AG04450 (cell line): ENCODE results near the gene RPLP2. TPM values are rescaled to one million over a fixed set of nuclear protein-coding genes. Genes with fewer than 3 reads are reported as not detected.

Experiments
- CTCF ChIA-PET: fragments of 300-600, 350-600 bp; formaldehyde crosslinking; extraction: SDS; loops from one replicate; lab custom pipeline; 2022; ENCODE audit warnings: antibody characterized with exemption, inconsistent platforms; lab: Charles Lee
- POLR2A ChIA-PET: fragments of 350-600 bp; formaldehyde crosslinking; extraction: SDS; loops from one replicate; lab custom pipeline; 2021; ENCODE audit warnings: antibody characterized with exemption, inconsistent platforms; lab: Yijun Ruan, JAX
- DNase-seq: peaks from one replicate; pipeline ENCODE4 v3.0.0-alpha.2; 2011; ENCODE audit warnings: low read depth, low spot score
- H3K27ac ChIP-seq: one replicate; pipeline ENCODE4 v1.5.1; 2012; ENCODE audit warnings: low read depth, low read length, control low read depth
- H3K27me3 ChIP-seq: one replicate; pipeline ENCODE4 v1.6.0; 2012; ENCODE audit warnings: low read length; ENCODE audit not compliant: control insufficient read depth, insufficient read depth
- H3K4me3 ChIP-seq: 2 replicates; pipeline ENCODE4 v1.5.1; 2011; ENCODE audit warnings: mild to moderate bottlenecking, low read depth, low read length, control low read depth
- H3K9me3 ChIP-seq: 2 replicates; pipeline ENCODE4 v1.5.1; 2012; ENCODE audit warnings: low read length; ENCODE audit not compliant: control insufficient read depth, insufficient read depth
- polyA plus RNA-seq: library from polyadenylated mRNA; depleted of rRNA; stranded (reverse); fragments of >200 nt; gene quantifications from 2 replicates; pipeline ENCODE4 v1.2.3, GENCODE V29; 2011
- TF ChIP-seq, protein P1 (sequence below): IDR thresholded peaks from 2 replicates; pipeline ENCODE4 v1.5.1; 2011; ENCODE audit warnings: low read depth, low read length, control low read depth, inconsistent platforms

RPLP2 gene
- polyA plus RNA-seq, 1 experiment = 1,115 TPM

DNA sequence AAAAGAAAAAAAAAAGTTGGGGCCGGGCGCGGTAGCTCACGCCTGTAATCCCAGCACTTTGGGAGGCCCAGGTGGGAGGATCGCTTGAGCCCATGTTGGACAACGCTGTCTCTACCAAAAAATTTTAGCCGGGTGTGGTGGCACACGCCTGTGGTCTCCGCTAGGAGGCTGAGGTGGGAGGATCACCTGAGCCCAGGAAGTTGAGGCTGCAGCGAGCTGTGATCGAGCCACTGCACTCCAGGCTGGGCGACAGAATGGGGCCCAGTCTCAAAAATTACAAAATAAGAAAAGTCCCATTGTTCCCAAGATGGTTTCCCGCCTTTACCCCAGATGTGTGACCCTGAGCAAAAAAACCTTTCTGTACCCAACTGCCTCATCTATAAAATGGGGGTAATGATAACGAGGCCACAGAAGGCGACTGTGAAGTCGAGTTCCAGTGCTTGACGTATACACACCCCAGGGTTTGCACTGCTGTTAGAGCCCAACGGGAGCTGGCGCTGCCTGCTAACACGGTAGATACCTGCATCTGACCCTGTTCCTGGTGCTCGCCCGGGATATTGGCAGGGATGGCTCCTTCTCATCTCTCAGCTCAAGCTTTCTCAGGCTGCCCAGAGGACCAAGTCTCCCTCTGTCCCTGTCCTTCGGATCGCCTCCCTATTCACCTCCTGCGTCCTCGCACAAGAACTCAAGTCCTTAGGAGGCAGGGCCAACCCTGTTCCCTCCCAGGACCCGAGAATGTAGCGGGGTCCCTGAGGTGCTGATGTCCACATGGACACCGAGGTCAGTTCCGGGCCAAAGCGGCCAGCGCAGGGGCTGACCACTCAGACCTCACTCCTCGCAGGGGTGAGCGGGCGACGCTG, 1.1 kb upstream of the RPLP2 start:
- TF ChIP-seq, protein P1, sequence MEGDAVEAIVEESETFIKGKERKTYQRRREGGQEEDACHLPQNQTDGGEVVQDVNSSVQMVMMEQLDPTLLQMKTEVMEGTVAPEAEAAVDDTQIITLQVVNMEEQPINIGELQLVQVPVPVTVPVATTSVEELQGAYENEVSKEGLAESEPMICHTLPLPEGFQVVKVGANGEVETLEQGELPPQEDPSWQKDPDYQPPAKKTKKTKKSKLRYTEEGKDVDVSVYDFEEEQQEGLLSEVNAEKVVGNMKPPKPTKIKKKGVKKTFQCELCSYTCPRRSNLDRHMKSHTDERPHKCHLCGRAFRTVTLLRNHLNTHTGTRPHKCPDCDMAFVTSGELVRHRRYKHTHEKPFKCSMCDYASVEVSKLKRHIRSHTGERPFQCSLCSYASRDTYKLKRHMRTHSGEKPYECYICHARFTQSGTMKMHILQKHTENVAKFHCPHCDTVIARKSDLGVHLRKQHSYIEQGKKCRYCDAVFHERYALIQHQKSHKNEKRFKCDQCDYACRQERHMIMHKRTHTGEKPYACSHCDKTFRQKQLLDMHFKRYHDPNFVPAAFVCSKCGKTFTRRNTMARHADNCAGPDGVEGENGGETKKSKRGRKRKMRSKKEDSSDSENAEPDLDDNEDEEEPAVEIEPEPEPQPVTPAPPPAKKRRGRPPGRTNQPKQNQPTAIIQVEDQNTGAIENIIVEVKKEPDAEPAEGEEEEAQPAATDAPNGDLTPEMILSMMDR = no peak
- Histone ChIP-seq H3K27ac (peak overlapping the region; percentile 99), H3K27me3 (no peaks in the 10 kb centered on the region), H3K4me3 (peak overlapping the region; percentile 69), H3K9me3 (no peaks in the 10 kb centered on the region; the same call in 1 of the 2 replicates)
- POLR2A ChIA-PET = interaction anchor here (0.6 to 1.4 kb wide), 10 partner anchors 10 to 264 kb away, joined by 3 to 31 read pairs (median 4); partner anchors contain the start of genes CD151, CEND1, PNPLA2 and TSPAN4
- CTCF ChIA-PET = no interaction called here
- no peak for DNase-seq

DNA sequence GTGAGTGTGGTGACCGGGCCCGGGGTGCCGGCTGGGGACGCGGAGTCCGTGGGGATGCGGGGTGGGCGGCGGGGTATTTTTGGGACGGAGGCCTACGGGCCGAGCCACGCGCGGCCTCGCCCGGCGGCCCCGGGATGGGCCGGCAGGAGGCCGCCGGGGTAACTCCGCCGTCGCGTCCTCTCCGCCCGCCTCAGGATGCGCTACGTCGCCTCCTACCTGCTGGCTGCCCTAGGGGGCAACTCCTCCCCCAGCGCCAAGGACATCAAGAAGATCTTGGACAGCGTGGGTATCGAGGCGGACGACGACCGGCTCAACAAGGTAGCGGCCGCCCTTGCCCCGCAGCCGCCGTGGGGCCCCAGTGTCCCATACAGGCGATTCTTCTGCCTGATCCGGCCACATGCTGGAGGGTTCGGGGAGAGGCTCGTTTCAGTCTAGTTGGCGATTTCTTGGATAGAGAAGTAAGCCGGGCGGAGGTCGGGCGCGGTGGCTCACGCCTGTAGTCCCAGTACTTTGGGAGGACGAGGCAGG, 337 bp downstream of the RPLP2 start:
- Histone ChIP-seq H3K27me3 (no peaks in the 10 kb centered on the region), H3K4me3 (peak overlapping the region; percentile 69), H3K9me3 (no peaks in the 10 kb centered on the region; the same call in 1 of the 2 replicates), H3K27ac (peak overlapping the region; percentile 11)
- TF ChIP-seq, protein P1 = no peak
- DNase-seq = no peak
- ChIA-PET POLR2A (interaction anchor here (0.6 to 1.5 kb wide), 14 partner anchors 9 to 62 kb away, joined by 3 to 31 read pairs (median 5); partner anchors contain the start of genes CD151, CEND1, PNPLA2 and TSPAN4), CTCF (no interaction called here)

DNA sequence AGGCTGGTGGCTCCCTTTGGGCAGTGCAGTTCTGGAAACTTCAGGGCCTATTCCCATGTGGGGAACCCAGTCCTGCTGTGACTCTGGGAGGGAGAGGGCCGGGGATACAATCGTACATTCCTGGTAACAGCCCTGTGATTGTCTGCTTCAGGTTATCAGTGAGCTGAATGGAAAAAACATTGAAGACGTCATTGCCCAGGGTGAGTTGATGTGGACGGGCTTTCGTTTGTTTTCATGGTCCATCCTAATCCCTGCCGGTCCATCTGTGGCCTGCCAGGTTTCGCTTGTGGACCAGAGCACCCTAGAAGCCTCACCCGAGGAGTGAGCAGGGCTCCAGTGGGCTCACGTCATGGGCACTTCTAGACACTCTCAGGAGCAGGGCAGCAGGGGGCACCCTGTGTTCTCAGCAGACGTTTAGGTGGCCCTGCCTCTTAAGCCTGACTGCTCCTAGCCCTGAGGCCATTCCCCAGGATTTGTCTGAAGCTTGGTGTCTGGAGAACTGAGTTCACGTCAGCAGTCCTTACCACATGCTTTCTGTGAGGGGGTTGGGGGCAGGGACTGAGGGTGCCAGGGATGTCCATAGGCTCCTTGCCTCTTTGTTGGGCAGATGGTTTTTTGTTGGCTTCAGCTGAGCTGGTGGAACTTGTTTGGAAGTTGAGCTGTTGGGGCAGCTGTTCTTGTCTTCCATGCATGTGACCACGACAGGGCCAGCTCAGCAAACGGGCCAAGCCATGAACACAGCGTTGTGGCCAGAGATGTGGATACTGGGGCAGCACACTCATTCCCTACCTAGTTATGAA, 1.9 kb downstream of the RPLP2 start:
- ChIA-PET POLR2A (interaction anchor here (1.0 to 1.5 kb wide), 2 partner anchors 8 to 15 kb away, joined by 8 to 24 read pairs; partner anchors contain the start of gene PNPLA2), CTCF (no interaction called here)
- peak overlapping the region; percentile 47 for H3K27ac ChIP-seq

DNA sequence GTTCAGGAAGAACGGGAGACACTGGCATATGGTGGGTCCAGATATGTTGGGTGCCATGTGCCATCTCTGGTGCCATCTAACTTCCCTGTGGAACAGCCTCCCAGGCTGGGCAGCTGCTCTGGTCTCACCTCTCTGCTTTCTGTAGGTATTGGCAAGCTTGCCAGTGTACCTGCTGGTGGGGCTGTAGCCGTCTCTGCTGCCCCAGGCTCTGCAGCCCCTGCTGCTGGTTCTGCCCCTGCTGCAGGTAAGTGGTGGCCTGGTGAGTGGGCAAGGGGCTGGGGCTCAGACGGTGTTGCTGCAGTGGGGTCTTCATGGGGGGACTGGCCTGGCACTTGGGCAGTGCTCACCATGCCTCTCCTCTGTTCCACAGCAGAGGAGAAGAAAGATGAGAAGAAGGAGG, 2.6 kb downstream of the RPLP2 start:
- ChIA-PET CTCF (interaction anchor here (0.6 kb wide), 1 partner anchor 882 kb away, joined by 3 read pairs; no protein-coding TSS in a partner anchor), POLR2A (no interaction called here)
- no peaks in the 10 kb centered on the region for H3K27me3 ChIP-seq
- TF ChIP-seq, protein P1 = no peak
- H3K9me3 ChIP-seq = no peaks in the 10 kb centered on the region; the same call in 1 of the 2 replicates
- H3K27ac ChIP-seq = peak overlapping the region; percentile 11
- H3K4me3 ChIP-seq = no peak overlapping the region
- no peak for DNase-seq

More for the DNA sequence above, 1.9 kb downstream of the RPLP2 start:
- Histone ChIP-seq H3K4me3 (peak overlapping the region; percentile 69), H3K9me3 (no peaks in the 10 kb centered on the region; the same call in 1 of the 2 replicates), H3K27me3 (no peaks in the 10 kb centered on the region)
- TF ChIP-seq, protein P1 = no peak
- DNase-seq = no peak
